IMR-90 (cell line): ENCODE data around the gene ARHGEF4.

Source experiments
- BHLHE40 ChIP-seq: fragments of 150-350 bp; IDR thresholded peaks from 2 replicates; pipeline ENCODE4 v1.6.1; 2016; ENCODE audit warnings: mild to moderate bottlenecking, low read depth, low read length
- CEBPB ChIP-seq: IDR thresholded peaks from 2 replicates; pipeline ENCODE4 v1.6.1; 2012; ENCODE audit warnings: low read depth, low read length, improper control_type of control experiment
- MXI1 ChIP-seq: IDR thresholded peaks from 2 replicates; pipeline ENCODE4 v1.6.1; 2012; ENCODE audit warnings: low read depth, mild to moderate bottlenecking, low read length, moderate library complexity, borderline replicate concordance
- POLR2A ChIP-seq: IDR thresholded peaks from 2 replicates; pipeline ENCODE4 v1.6.1; 2012; ENCODE audit warnings: mild to moderate bottlenecking, low read depth, low read length
- RFX5 ChIP-seq: IDR thresholded peaks from 2 replicates; pipeline ENCODE4 v1.8.0; 2012; ENCODE audit warnings: low read depth, mild to moderate bottlenecking, low read length, moderate library complexity
- SMC3 ChIP-seq: fragments of 150-350 bp; IDR thresholded peaks from 2 replicates; pipeline ENCODE4 v1.6.1; 2016; ENCODE audit warnings: low read depth, mild to moderate bottlenecking, antibody characterized with exemption, low read length, moderate library complexity
- TF ChIP-seq, protein P1 (sequence below): conservative IDR thresholded peaks from 2 replicates; pipeline ENCODE4 v1.5.1; 2012; ENCODE audit warnings: mild to moderate bottlenecking, low read depth, low read length, improper control_type of control experiment
- TF ChIP-seq, protein P2 (sequence below): fragments of 150-350 bp; IDR thresholded peaks from 2 replicates; pipeline ENCODE4 v1.6.1; 2017; ENCODE audit warnings: mild to moderate bottlenecking, antibody characterized with exemption, low read length, low read depth

DNA sequence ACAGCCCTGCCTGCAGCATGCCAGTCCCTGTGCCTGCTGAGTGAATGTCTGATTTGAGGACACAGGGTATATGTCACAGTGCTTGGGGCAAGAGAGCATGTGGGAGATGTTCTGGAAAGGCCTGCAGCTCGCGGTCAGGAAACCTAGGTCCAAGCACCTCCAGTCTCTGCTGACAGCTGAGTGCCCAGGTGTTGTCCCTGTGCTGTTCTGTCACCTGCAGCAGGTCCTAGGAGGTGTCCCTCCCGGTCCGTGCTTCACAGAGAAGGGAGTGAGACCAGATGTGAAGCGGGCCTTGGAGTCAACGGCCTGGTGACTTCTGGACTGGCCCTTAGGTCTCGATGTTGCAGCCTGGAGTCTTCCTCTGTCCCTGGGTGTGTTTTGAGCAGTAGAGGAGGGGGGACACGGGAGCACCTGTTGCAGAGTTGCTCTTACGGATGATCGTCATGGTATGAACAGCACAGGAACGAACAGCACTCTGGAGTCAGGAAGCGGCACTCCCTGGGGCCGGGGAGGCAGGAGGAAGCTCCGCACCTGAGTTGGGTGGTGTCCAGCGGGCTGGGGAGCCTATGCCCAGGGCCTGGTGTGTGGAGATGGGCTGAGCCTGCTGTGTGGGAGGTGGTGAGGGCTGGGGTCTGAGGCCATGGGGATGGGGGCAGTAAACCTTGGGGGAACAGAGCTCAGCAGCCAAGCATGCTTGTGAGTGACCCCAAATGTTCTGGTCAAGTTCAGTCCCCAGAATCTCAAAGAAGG lies 21.6 kb upstream of the ARHGEF4 start:
- TF ChIP-seq POLR2A (no peak), BHLHE40 (no peak), RFX5 (no peak), MXI1 (no peak), CEBPB (no peak), SMC3 (no peak)
- TF ChIP-seq, protein P1, sequence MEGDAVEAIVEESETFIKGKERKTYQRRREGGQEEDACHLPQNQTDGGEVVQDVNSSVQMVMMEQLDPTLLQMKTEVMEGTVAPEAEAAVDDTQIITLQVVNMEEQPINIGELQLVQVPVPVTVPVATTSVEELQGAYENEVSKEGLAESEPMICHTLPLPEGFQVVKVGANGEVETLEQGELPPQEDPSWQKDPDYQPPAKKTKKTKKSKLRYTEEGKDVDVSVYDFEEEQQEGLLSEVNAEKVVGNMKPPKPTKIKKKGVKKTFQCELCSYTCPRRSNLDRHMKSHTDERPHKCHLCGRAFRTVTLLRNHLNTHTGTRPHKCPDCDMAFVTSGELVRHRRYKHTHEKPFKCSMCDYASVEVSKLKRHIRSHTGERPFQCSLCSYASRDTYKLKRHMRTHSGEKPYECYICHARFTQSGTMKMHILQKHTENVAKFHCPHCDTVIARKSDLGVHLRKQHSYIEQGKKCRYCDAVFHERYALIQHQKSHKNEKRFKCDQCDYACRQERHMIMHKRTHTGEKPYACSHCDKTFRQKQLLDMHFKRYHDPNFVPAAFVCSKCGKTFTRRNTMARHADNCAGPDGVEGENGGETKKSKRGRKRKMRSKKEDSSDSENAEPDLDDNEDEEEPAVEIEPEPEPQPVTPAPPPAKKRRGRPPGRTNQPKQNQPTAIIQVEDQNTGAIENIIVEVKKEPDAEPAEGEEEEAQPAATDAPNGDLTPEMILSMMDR: no peak
- TF ChIP-seq, protein P2, sequence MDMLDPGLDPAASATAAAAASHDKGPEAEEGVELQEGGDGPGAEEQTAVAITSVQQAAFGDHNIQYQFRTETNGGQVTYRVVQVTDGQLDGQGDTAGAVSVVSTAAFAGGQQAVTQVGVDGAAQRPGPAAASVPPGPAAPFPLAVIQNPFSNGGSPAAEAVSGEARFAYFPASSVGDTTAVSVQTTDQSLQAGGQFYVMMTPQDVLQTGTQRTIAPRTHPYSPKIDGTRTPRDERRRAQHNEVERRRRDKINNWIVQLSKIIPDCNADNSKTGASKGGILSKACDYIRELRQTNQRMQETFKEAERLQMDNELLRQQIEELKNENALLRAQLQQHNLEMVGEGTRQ: no peak
